ENCODE results near the gene HRCT1.

HRCT1 gene

GRCh38 chr9:35861161-35861897, 44.7 kb upstream of the HRCT1 start:
- H3K4me3 ChIP-seq (ENCODE audit: low read depth, low read length): no peak overlapping the region
- TF ChIP-seq CTCF (IDR thresholded peaks at IDR 0.05; ENCODE audit: insufficient read depth, low read depth, low read length, missing control alignments): no peak
- DNase-seq (ENCODE audit: low read depth): no peak

- no peak for DNase-seq (ENCODE audit: low read depth)
- no peak for TF ChIP-seq CTCF (IDR thresholded peaks at IDR 0.05; ENCODE audit: insufficient read depth, low read depth, low read length, missing control alignments)
- no peak overlapping the region for H3K4me3 ChIP-seq (ENCODE audit: low read depth, low read length)
Observed at GRCh38 chr9:35862328-35862727, 43.7 kb upstream of the HRCT1 start.

GRCh38 chr9:35863583-35863982, 42.4 kb upstream of the HRCT1 start:
- DNase-seq (ENCODE audit: low read depth): no peak
- no peak overlapping the region for H3K4me3 ChIP-seq (ENCODE audit: low read depth, low read length)
- no peak for TF ChIP-seq CTCF (IDR thresholded peaks at IDR 0.05; ENCODE audit: insufficient read depth, low read depth, low read length, missing control alignments)

- no peak for TF ChIP-seq CTCF (IDR thresholded peaks at IDR 0.05; ENCODE audit: insufficient read depth, low read depth, low read length, missing control alignments)
Observed at GRCh38 chr9:35864695-35865255, 41.2 kb upstream of the HRCT1 start.

GRCh38 chr9:35867538-35867937, 38.5 kb upstream of the HRCT1 start:
- TF ChIP-seq CTCF (IDR thresholded peaks at IDR 0.05; ENCODE audit: insufficient read depth, low read depth, low read length, missing control alignments): no peak
- H3K4me3 ChIP-seq (ENCODE audit: low read depth, low read length): no peak overlapping the region
- DNase-seq (ENCODE audit: low read depth): no peak

More at GRCh38 chr9:35864695-35865255, 41.2 kb upstream of the HRCT1 start:
- DNase-seq (ENCODE audit: low read depth): no peak
- no peak overlapping the region for H3K4me3 ChIP-seq (ENCODE audit: low read depth, low read length)

GRCh38 chr9:35868933-35869332, 37.1 kb upstream of the HRCT1 start:
- no peak for TF ChIP-seq CTCF (IDR thresholded peaks at IDR 0.05; ENCODE audit: insufficient read depth, low read depth, low read length, missing control alignments)
- no peak overlapping the region for H3K4me3 ChIP-seq (ENCODE audit: low read depth, low read length)
- DNase-seq (ENCODE audit: low read depth): no peak
